ENCODE measurements around the gene RRAS. TPM values are rescaled to one million over a fixed set of nuclear protein-coding genes. Genes with fewer than 3 reads are reported as not detected.
A peak's percentile ranks its signal among the peaks of the same experiment; 100 is the strongest.

The RRAS gene
- total and polyA plus RNA-seq, 2 of the 4 experiments (the other 2 are of a cell fraction): 50.2 to 241 TPM

- in situ Hi-C loops (cut with MboI; ENCODE audit: low sequenced_read_pairs): no loop called here
- Histone ChIP-seq H3K79me1 (ENCODE audit: low read depth in 1 of 2, low read length in 2 of 2) (peaks cover 6 to 27% of the 10 kb centered on the region in 2 experiments; a peak in 3 of 4 replicates), H2AFZ (replicated peaks; ENCODE audit: low read length, poor library complexity) (peak within 1 kb of the TSS; percentile 86)
These were observed 48.8 kb downstream of the RRAS start, which contains the start of gene PRR12 for GRCh38 chr19:49590971-49591730. Gene PRR12 (plus strand): TSS chr19:49591182. CDS start chr19:49591655, 473 bp downstream.

More at GRCh38 chr19:49590971-49591730, 48.8 kb downstream of the RRAS start, which contains the start of gene PRR12:
- ATAC-seq (ENCODE audit: low read depth): peak; percentile 39
- Histone ChIP-seq H2AK5ac (ENCODE audit: low read depth, low read length) (peak within 1 kb of the TSS; percentile 80), H3K4ac (ENCODE audit: low read depth, low read length) (peak within 1 kb of the TSS; percentile 95), H3K4me2 (ENCODE audit: low read depth, low read length) (peak within 1 kb of the TSS; percentile 94), H4K5ac (ENCODE audit: low read depth, low read length) (peak within 1 kb of the TSS; percentile 69), H2BK5ac (ENCODE audit: low read depth, low read length, poor library complexity, severe bottlenecking) (peak within 1 kb of the TSS; percentile 91), H3K4me3 (ENCODE audit: insufficient read depth, low read depth, low read length) (peak within 1 kb of the TSS; percentile 97), H3K27me3 (ENCODE audit: control insufficient read depth, insufficient read depth, low read length) (no peaks in the 10 kb centered on the region), H4K8ac (ENCODE audit: low read depth in 2 of 2, low read length in 2 of 2) (peak within 1 kb of the TSS; percentile 79 to 91), H3K9me1 (ENCODE audit: insufficient read depth, low read length) (no peaks in the 10 kb centered on the region), H3K56ac (ENCODE audit: extremely low read depth, insufficient read depth, low read length) (peak within 1 kb of the TSS; percentile 66; the same call in 1 of the 2 replicates), H3K14ac (replicated peaks; ENCODE audit: low read depth, low read length) (peak within 1 kb of the TSS; percentile 93), H2BK120ac (ENCODE audit: low read depth, low read length) (peak within 1 kb of the TSS; percentile 69), H3K4me1 (ENCODE audit: control insufficient read depth, insufficient read depth, low read length) (peaks cover 7% of the 10 kb centered on the region; the same call in 1 of the 2 replicates), H3K9ac (ENCODE audit: low read depth, low read length) (peak within 1 kb of the TSS; percentile 94), H2BK20ac (ENCODE audit: low read depth, low read length) (no peak within 1 kb of the TSS), H2AK9ac (replicated peaks; ENCODE audit: low read depth, low read length, poor library complexity) (peak within 1 kb of the TSS; percentile 98), H3K23ac (ENCODE audit: low read depth, low read length) (peak within 1 kb of the TSS; percentile 86), H3K18ac (ENCODE audit: low read depth, low read length) (peak within 1 kb of the TSS; percentile 48), H3K27ac (ENCODE audit: insufficient read depth, low read length) (peak within 1 kb of the TSS; percentile 97), H4K91ac (ENCODE audit: insufficient read depth, low read depth, low read length) (peak within 1 kb of the TSS; percentile 40), H3K36me3 (ENCODE audit: control insufficient read depth, insufficient read depth, low read length) (peaks cover 16% of the 10 kb centered on the region), H2BK15ac (ENCODE audit: low read depth, low read length) (peak within 1 kb of the TSS; percentile 2; the same call in 1 of the 3 replicates), H4K20me1 (ENCODE audit: insufficient read depth, low read length) (peaks cover 25% of the 10 kb centered on the region), H3K9me3 (ENCODE audit: control insufficient read depth, insufficient read depth, low read length) (no peaks in the 10 kb centered on the region)
- DNase-seq: peak; percentile 67
- WGBS, 2 experiments (ENCODE audit: extremely low coverage in 2 of 2, insufficient read length in 1 of 2): 0% methylated on average over 1 of the region's 66 CpGs; no CpG with 5 or more reads in 1 of the 2 experiments
- dilution Hi-C loops (cut with HindIII; ENCODE audit: low sequenced_read_pairs, unreplicated experiment) (no loop called here), intact Hi-C loops (cut with micrococcal nuclease) (loop anchor here (2.0 to 5.0 kb wide), 2 partner anchors 50 to 86 kb away; partner anchors contain the start of genes PRMT1 and RRAS)
- CTCF ChIA-PET: interaction anchor here (1.5 kb wide), 1 partner anchor 12 kb away, joined by 3 read pairs; no protein-coding TSS in a partner anchor
- BruUV-seq (replicated peaks): no TSS peak
- POLR2A ChIA-PET (ENCODE audit: unreplicated experiment): interaction anchor here (0.6 to 1.0 kb wide), 2 partner anchors 10 to 12 kb away, joined by 3 to 8 read pairs; no protein-coding TSS in a partner anchor
- TF ChIP-seq BHLHE40 (IDR thresholded peaks at IDR 0.05; ENCODE audit: low read depth, low read length) (peak; percentile 60; the same call in 1 of the 2 replicates), MAZ (IDR thresholded peaks at IDR 0.05; ENCODE audit: borderline replicate concordance, low read depth, low read length) (no peak; the same call in 1 of the 2 replicates)

Data from IMR-90 (cell line).